ENCODE measurements around the gene BTBD1. TPM values are rescaled to one million over a fixed set of nuclear protein-coding genes. Genes with fewer than 3 reads are reported as not detected.

The BTBD1 gene
- total RNA-seq (2014; rRNA removed) (83.9 and 109 TPM in 2 replicates), Bru-seq, nascent RNA (percentile 83 among the genes with signal in this experiment), BruChase-seq, experiment 1, labeled RNA remaining after a 6-hour chase (percentile 80 among the genes with signal in this experiment), BruChase-seq, experiment 2, labeled RNA remaining after a 2-hour chase (percentile 77 among the genes with signal in this experiment)
- long read RNA-seq, transcript BTBD1-201 (8 exons, 3,297 nt): major isoform, 183 of 207 reads
- long read RNA-seq, partial matches to known transcripts: 3 of 207 reads
- long read RNA-seq, other reads (novel, unspliced or antisense): 18 of 207 reads

- Histone ChIP-seq H4K20me1 (ENCODE audit: low read length) (peaks cover 37% of the 10 kb centered on the region), H3K4me1 (ENCODE audit: insufficient read depth, low read length) (peaks cover 20% of the 10 kb centered on the region), H3K4me2 (ENCODE audit: low read length) (peak within 1 kb of the TSS; percentile 86), H3K9ac (ENCODE audit: low read length) (peak within 1 kb of the TSS; percentile 85), H3K36me3 (ENCODE audit: low read depth, low read length) (peaks cover 6% of the 10 kb centered on the region; the same call in 1 of the 2 replicates), H3K9me2 (replicated peaks; ENCODE audit: low read length) (no peaks in the 10 kb centered on the region), H3K27me3 (ENCODE audit: low read length) (no peaks in the 10 kb centered on the region), H3K79me2 (ENCODE audit: low read length) (peaks cover 50% of the 10 kb centered on the region), H2AFZ (ENCODE audit: low read length) (peak within 1 kb of the TSS; percentile 78), H3K9me3 (ENCODE audit: low read length) (no peaks in the 10 kb centered on the region), H3K27ac (ENCODE audit: low read length) (peak within 1 kb of the TSS; percentile 63), H3K4me3 (ENCODE audit: low read length) (peak within 1 kb of the TSS; percentile 79), H3F3A (ENCODE audit: low read length, unreplicated experiment) (no peaks in the 10 kb centered on the region)
- intact Hi-C loops (cut with micrococcal nuclease): loop anchor here (5.0 kb wide), 1 partner anchor 140 kb away; the partner anchor contains the start of gene HDGFL3
- ATAC-seq: peak; percentile 94
- CTCF ChIA-PET: interaction anchor here (0.6 to 1.0 kb wide), 4 partner anchors 51 to 748 kb away, joined by 3 to 8 read pairs (median 3); no protein-coding TSS in a partner anchor
- no TSS peak for BruUV-seq (replicated peaks)
- POLR2A ChIA-PET (ENCODE audit: unreplicated experiment): interaction anchor here (0.6 kb wide), 2 partner anchors 18 to 314 kb away, joined by 3 read pairs; no protein-coding TSS in a partner anchor
- peak; percentile 97 for DNase-seq
- TF ChIP-seq CTCF (conservative IDR thresholded peaks at IDR 0.05; ENCODE audit: low read depth, low read length) (no peak), EZH2phosphoT487 (IDR thresholded peaks at IDR 0.05; ENCODE audit: borderline replicate concordance, low read length) (peak; percentile 73)
Observed at GRCh38 chr15:83066734-83067637, at the start of gene BTBD1. BTBD1 (minus strand) TSS chr15:83067252; CDS start chr15:83067151, 101 bp downstream.

GRCh38 chr15:83115831-83116565 lies 48.9 kb upstream of the BTBD1 start:
- Histone ChIP-seq H3K4me1 (ENCODE audit: insufficient read depth, low read length) (no peaks in the 10 kb centered on the region), H3K4me2 (ENCODE audit: low read length) (no peak overlapping the region), H2AFZ (ENCODE audit: low read length) (no peak overlapping the region), H3K9me2 (replicated peaks; ENCODE audit: low read length) (no peaks in the 10 kb centered on the region), H3K4me3 (ENCODE audit: low read length) (no peak overlapping the region), H3F3A (ENCODE audit: low read length, unreplicated experiment) (no peaks in the 10 kb centered on the region), H3K9ac (ENCODE audit: low read length) (no peak overlapping the region), H3K27ac (ENCODE audit: low read length) (no peak overlapping the region), H3K9me3 (ENCODE audit: low read length) (no peaks in the 10 kb centered on the region), H4K20me1 (ENCODE audit: low read length) (no peaks in the 10 kb centered on the region), H3K27me3 (ENCODE audit: low read length) (no peaks in the 10 kb centered on the region), H3K79me2 (ENCODE audit: low read length) (no peaks in the 10 kb centered on the region), H3K36me3 (ENCODE audit: low read depth, low read length) (no peaks in the 10 kb centered on the region)
- ATAC-seq: no peak
- BruUV-seq (replicated peaks): no TSS peak
- no peak for DNase-seq
- TF ChIP-seq EZH2phosphoT487 (IDR thresholded peaks at IDR 0.05; ENCODE audit: borderline replicate concordance, low read length) (no peak), EZH2 (IDR thresholded peaks at IDR 0.05; ENCODE audit: low read length, unreplicated experiment) (no peak)
- ChIA-PET POLR2A (ENCODE audit: unreplicated experiment) (no interaction called here), CTCF (no interaction called here)
- intact Hi-C loops (cut with micrococcal nuclease): no loop called here

- ATAC-seq (no peak), DNase-seq (no peak)
- H3K4me3 ChIP-seq (ENCODE audit: low read length): no peak overlapping the region
- CTCF ChIA-PET: no interaction called here
- H2AFZ ChIP-seq (ENCODE audit: low read length): no peak overlapping the region
- H3K9ac ChIP-seq (ENCODE audit: low read length): no peak overlapping the region
- H3K79me2 ChIP-seq (ENCODE audit: low read length): no peaks in the 10 kb centered on the region
- H3K9me2 ChIP-seq (replicated peaks; ENCODE audit: low read length): no peaks in the 10 kb centered on the region
- no peak overlapping the region for H3K27ac ChIP-seq (ENCODE audit: low read length)
- BruUV-seq (replicated peaks): no TSS peak
- POLR2A ChIA-PET (ENCODE audit: unreplicated experiment): no interaction called here
- no peaks in the 10 kb centered on the region for H3F3A ChIP-seq (ENCODE audit: low read length, unreplicated experiment)
- no peaks in the 10 kb centered on the region for H3K27me3 ChIP-seq (ENCODE audit: low read length)
- H3K36me3 ChIP-seq (ENCODE audit: low read depth, low read length): no peaks in the 10 kb centered on the region
- no peak overlapping the region for H3K4me2 ChIP-seq (ENCODE audit: low read length)
- intact Hi-C loops (cut with micrococcal nuclease): no loop called here
- H3K4me1 ChIP-seq (ENCODE audit: insufficient read depth, low read length): no peaks in the 10 kb centered on the region
- H3K9me3 ChIP-seq (ENCODE audit: low read length): no peaks in the 10 kb centered on the region
- TF ChIP-seq EZH2 (IDR thresholded peaks at IDR 0.05; ENCODE audit: low read length, unreplicated experiment) (no peak), CTCF (conservative IDR thresholded peaks at IDR 0.05; ENCODE audit: low read depth, low read length) (no peak), EZH2phosphoT487 (IDR thresholded peaks at IDR 0.05; ENCODE audit: borderline replicate concordance, low read length) (no peak)
- no peaks in the 10 kb centered on the region for H4K20me1 ChIP-seq (ENCODE audit: low read length)
Observed at GRCh38 chr15:83115410-83115809, 48.4 kb upstream of the BTBD1 start.
